Endothelial cell of umbilical vein (primary cell): ENCODE data around the gene SURF6.

Source experiments
- CTCF ChIP-seq, 2 donors: IDR thresholded peaks; 1 replicate in 1 of 2; 2 replicates in 1 of 2; pipeline ENCODE4 v1.5.1; 2011; ENCODE audit warnings: low read length in 2 of 2, mild to moderate bottlenecking in 2 of 2, moderate library complexity in 2 of 2, control low read depth in 1 of 2, inconsistent platforms in 1 of 2, low read depth in 1 of 2; ENCODE audit not compliant: insufficient read depth in 1 of 2; ENCODE audit errors: extremely low read depth in 1 of 2
- EZH2 ChIP-seq: IDR thresholded peaks from 2 replicates; pipeline ENCODE4 v1.6.1; 2012; ENCODE audit warnings: borderline replicate concordance, low read depth, mild to moderate bottlenecking, moderate library complexity, low read length, inconsistent platforms; ENCODE audit not compliant: severe bottlenecking
- POLR2A ChIP-seq: IDR thresholded peaks from 2 replicates; pipeline ENCODE4 v1.6.1; 2012; ENCODE audit warnings: low read depth, mild to moderate bottlenecking, control low read depth, low read length

GRCh38 chr9:133323211-133323610 lies 12.8 kb downstream of the SURF6 start:
- no peak for TF ChIP-seq POLR2A
- TF ChIP-seq CTCF (IDR thresholded peaks at IDR 0.05; ENCODE audit: extremely low read depth in 1 of 2, insufficient read depth in 1 of 2, low read depth in 1 of 2, low read length in 2 of 2) = no peak
- no peak for TF ChIP-seq EZH2
